Measurements from ENCODE around the gene CEP55.
"Not testable (repeated sequence)": the region's sequence is repeated elsewhere in the genome, so short reads cannot be mapped to it uniquely, and the experiment has no call there.

Gene CEP55

GRCh38 chr10:93513091-93513490, 16.7 kb downstream of the CEP55 start:
- no peak for DNase-seq (ENCODE audit: low read depth)

- no peak for DNase-seq (ENCODE audit: low read depth)
Measured at GRCh38 chr10:93514521-93514920, 18.1 kb downstream of the CEP55 start.

- peak; percentile 37 for DNase-seq (ENCODE audit: low read depth)
Measured at GRCh38 chr10:93515071-93516005, 18.9 kb downstream of the CEP55 start.

GRCh38 chr10:93516006-93516380, 19.6 kb downstream of the CEP55 start:
- no peak for DNase-seq (ENCODE audit: low read depth)

- DNase-seq (ENCODE audit: low read depth): no peak
Measured at GRCh38 chr10:93518531-93518930, 22.1 kb downstream of the CEP55 start.

- DNase-seq (ENCODE audit: low read depth): no peak
Measured at GRCh38 chr10:93535293-93535692, 38.9 kb downstream of the CEP55 start.

GRCh38 chr10:93540871-93541270, 44.5 kb downstream of the CEP55 start:
- DNase-seq (ENCODE audit: low read depth): not testable (repeated sequence)

GRCh38 chr10:93541402-93542357, 45.3 kb downstream of the CEP55 start:
- peak; percentile 50 for DNase-seq (ENCODE audit: low read depth)

GRCh38 chr10:93542358-93542791, 46.0 kb downstream of the CEP55 start:
- DNase-seq (ENCODE audit: low read depth): peak; percentile 34

GRCh38 chr10:93546995-93547394, 50.6 kb downstream of the CEP55 start:
- not testable (repeated sequence) for DNase-seq (ENCODE audit: low read depth)

GRCh38 chr10:93547522-93547921, 51.1 kb downstream of the CEP55 start:
- no peak for DNase-seq (ENCODE audit: low read depth)

- peak; percentile 68 for DNase-seq (ENCODE audit: low read depth)
Measured at GRCh38 chr10:93548376-93549071, 52.1 kb downstream of the CEP55 start.

GRCh38 chr10:93550606-93551005, 54.2 kb downstream of the CEP55 start:
- no peak for DNase-seq (ENCODE audit: low read depth)

- no peak for DNase-seq (ENCODE audit: low read depth)
Measured at GRCh38 chr10:93552780-93553179, 56.4 kb downstream of the CEP55 start.

GRCh38 chr10:93553482-93554315, 57.3 kb downstream of the CEP55 start:
- DNase-seq (ENCODE audit: low read depth): no peak

- DNase-seq (ENCODE audit: low read depth): no peak
Measured at GRCh38 chr10:93554316-93554663, 57.9 kb downstream of the CEP55 start.

- peak; percentile 73 for DNase-seq (ENCODE audit: low read depth)
Measured at GRCh38 chr10:93554760-93555432, 58.5 kb downstream of the CEP55 start.

- no peak for DNase-seq (ENCODE audit: low read depth)
Measured at GRCh38 chr10:93559490-93559889, 63.1 kb downstream of the CEP55 start.

- DNase-seq (ENCODE audit: low read depth): no peak
Measured at GRCh38 chr10:93560541-93560940, 64.1 kb downstream of the CEP55 start.

- no peak for DNase-seq (ENCODE audit: low read depth)
Measured at GRCh38 chr10:93565446-93565845, 69.0 kb downstream of the CEP55 start.
